Spleen (tissue), 11 donors: ENCODE measurements around the gene PSMC1. TPM values are rescaled to one million over a fixed set of nuclear protein-coding genes. Genes with fewer than 3 reads are reported as not detected.
A peak's percentile ranks its signal among the peaks of the same experiment; 100 is the strongest.

Source experiments
- DNase-seq: peaks from one replicate; pipeline ENCODE4 v3.0.0-alpha.2; 2020
- H3K27ac ChIP-seq, 8 donors: fragments of 200-600 bp; sonication (generic) in 7 of 8; 1 replicate in 4 of 8; 2 replicates in 4 of 8; pipeline versions ENCODE4 v1.5.0 to v1.8.0; 2016 to 2021; ENCODE audit warnings: inconsistent platforms in 4 of 8, mild to moderate bottlenecking in 4 of 8, moderate library complexity in 1 of 8
- H3K27me3 ChIP-seq, 7 donors: fragments of 200-600 bp; sonication (generic) in 6 of 7; replicated peaks in 1 of 7; 1 replicate in 4 of 7; 2 replicates in 3 of 7; pipeline versions ENCODE4 v1.5.0 to v1.8.0; 2016 to 2021; ENCODE audit warnings: inconsistent platforms in 3 of 7, mild to moderate bottlenecking in 1 of 7
- H3K36me3 ChIP-seq, 6 donors: fragments of 200-600 bp; sonication (generic) in 5 of 6; 1 replicate in 4 of 6; 2 replicates in 2 of 6; pipeline versions ENCODE4 v1.5.0 to v1.8.0; 2016 to 2021; ENCODE audit warnings: inconsistent platforms in 2 of 6
- H3K4me1 ChIP-seq, 6 donors: fragments of 200-600 bp; sonication (generic) in 5 of 6; 1 replicate in 3 of 6; 2 replicates in 3 of 6; pipeline versions ENCODE4 v1.5.0 to v1.8.0; 2016 to 2021; ENCODE audit warnings: inconsistent platforms in 3 of 6
- H3K4me3 ChIP-seq, 8 donors: fragments of 200-600 bp; sonication (generic) in 7 of 8; 1 replicate in 4 of 8; 2 replicates in 4 of 8; pipeline versions ENCODE4 v1.5.0 to v1.8.0; 2016 to 2021; ENCODE audit warnings: inconsistent platforms in 4 of 8, mild to moderate bottlenecking in 4 of 8, moderate library complexity in 2 of 8
- H3K9me3 ChIP-seq, 8 donors: fragments of 200-600 bp; sonication (generic) in 7 of 8; 1 replicate in 4 of 8; 2 replicates in 4 of 8; pipeline versions ENCODE4 v1.5.0 to v1.8.0; 2016 to 2021; ENCODE audit warnings: inconsistent platforms in 4 of 8
- CTCF ChIP-seq, 11 experiments: fragments of 200-600 bp in 7 of 11; fragments of 450-650 bp in 4 of 11; sonication (generic) in 4 of 11; IDR thresholded peaks in 8 of 11; conservative IDR thresholded peaks in 3 of 11; 1 replicate in 7 of 11; 2 replicates in 4 of 11; pipeline versions ENCODE4 v1.4.0 to v1.8.0; 2016 to 2021; ENCODE audit warnings: antibody characterized with exemption in 11 of 11, inconsistent platforms in 4 of 11, mild to moderate bottlenecking in 1 of 11
- POLR2A ChIP-seq, 3 donors: fragments of 450-650 bp; IDR thresholded peaks; one replicate each; pipeline ENCODE4 v1.5.1; 2017; ENCODE audit warnings: antibody characterized with exemption in 3 of 3, mild to moderate bottlenecking in 1 of 3
- POLR2AphosphoS5 ChIP-seq, 3 donors: sonication (generic); formaldehyde crosslinking; IDR thresholded peaks; one replicate each; pipeline ENCODE4 v1.5.1; 2017; ENCODE audit warnings: antibody characterized with exemption in 3 of 3
- WGBS, 5 donors: extraction: QIAGEN DNeasy Blood & Tissue Kit in 3 of 5; methylation state at CpG; one replicate each; pipeline versions ENCODE4 v1.1.5 to v1.1.7; 2013 to 2018; 5-methylcytosine and 5-hydroxymethylcytosine counted together
- intact Hi-C: fragments of 100-400 bp; cut with DNase I; formaldehyde crosslinking; loops from one replicate; pipeline ENCODE4 v1.15.0; 2023; ENCODE audit warnings: low total_unique reads
- polyA plus RNA-seq, 3 donors: library from polyadenylated mRNA; stranded (reverse); fragments of 200-250 nt; gene quantifications; one replicate each; pipeline ENCODE4 v1.2.1, GENCODE V29; 2013
- total RNA-seq, 7 donors: library from RNA; depleted of rRNA in 3 of 7; stranded (reverse); fragments of >200 nt in 3 of 7; fragmentation: NEBNext Ultra II Directional in 4 of 7; extraction: Animal tissue kit (Norgen Biotek cat#: 25700) in 4 of 7; gene quantifications; one replicate each; pipeline versions ENCODE4 v1.1.0 to v1.2.1, GENCODE V29; 2016 to 2021
- donor health status: healthy with polysubstance abuse.
- donor health status: DM: no; HTN: no; CAD: no; lungs with moderate emphysema.
- donor health status: DM: no; HTN: no; CAD: no.
- donor health status: Bipolar disorder and iron deficiency.
- donor health status: healthy.
- donor health status: DM: no; HTN: no; CAD: no.
- donor health status: DM: yes; HTN: yes; CAD: no.

PSMC1 gene
- total and polyA plus RNA-seq, 10 donors = 70.7 to 104 (median 84.6) TPM

DNA sequence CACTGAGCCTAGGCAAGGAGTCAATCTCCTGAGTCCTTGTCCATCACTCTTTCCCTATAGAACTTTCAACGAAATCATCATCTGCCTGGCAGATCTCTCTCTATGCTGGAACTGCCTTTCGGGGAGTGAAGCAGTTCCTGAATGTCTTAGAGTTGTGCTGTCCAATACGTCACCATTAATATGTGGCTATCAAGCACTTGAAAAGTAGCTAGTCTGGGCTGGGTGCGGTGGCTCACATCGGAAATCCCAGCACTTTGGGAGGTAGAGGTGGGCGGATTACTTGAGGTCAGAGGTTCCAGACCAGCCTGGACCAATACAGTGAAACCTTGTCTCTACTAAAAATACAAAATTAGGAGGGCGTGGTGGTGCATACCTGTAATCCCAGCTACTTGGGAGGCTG is 40.3 kb downstream of the PSMC1 start:
- intact Hi-C loops = no loop called here
- Histone ChIP-seq H3K27me3 (no peaks in the 10 kb centered on the region), H3K9me3 (no peaks in the 10 kb centered on the region), H3K27ac (peak overlapping the region in 7 of 8 donors; percentile 60 to 88 (median 77)), H3K4me1 (peaks cover 0 to 75% (median 10%) of the 10 kb centered on the region in 6 donors), H3K4me3 (peak overlapping the region in 1 of 8 donors; percentile 25), H3K36me3 (peaks cover 0 to 83% (median 42%) of the 10 kb centered on the region in 6 donors)
- TF ChIP-seq POLR2AphosphoS5 (IDR thresholded peaks at IDR 0.05) = no peak
- TF ChIP-seq POLR2A (IDR thresholded peaks at IDR 0.05) = no peak
- TF ChIP-seq CTCF (IDR thresholded peaks at IDR 0.05 in 8 of 11, conservative IDR thresholded peaks at IDR 0.05 in 3 of 11) = no peak
- DNase-seq = no peak
- WGBS, 5 donors = 79 to 91% (median 82%) methylated on average over 7 of the region's 7 CpGs

- Histone ChIP-seq H3K27ac (peak overlapping the region in 2 of 8 donors; percentile 25 to 88), H3K4me3 (no peak overlapping the region), H3K27me3 (no peaks in the 10 kb centered on the region), H3K9me3 (no peaks in the 10 kb centered on the region), H3K36me3 (peaks cover 0 to 83% (median 38%) of the 10 kb centered on the region in 6 donors), H3K4me1 (peaks cover 0 to 82% (median 18%) of the 10 kb centered on the region in 6 donors)
- no peak for DNase-seq
- 89 to 93% (median 92%) methylated on average over 11 of the region's 11 CpGs for WGBS, 5 donors
- intact Hi-C loops = no loop called here
- no peak for TF ChIP-seq POLR2A (IDR thresholded peaks at IDR 0.05)
- TF ChIP-seq CTCF (IDR thresholded peaks at IDR 0.05 in 8 of 11, conservative IDR thresholded peaks at IDR 0.05 in 3 of 11) = no peak
- TF ChIP-seq POLR2AphosphoS5 (IDR thresholded peaks at IDR 0.05) = no peak
These were observed 41.7 kb downstream of the PSMC1 start for GRCh38 chr14:90297876-90298629.

- H3K36me3 ChIP-seq = peaks cover 0 to 83% (median 44%) of the 10 kb centered on the region in 6 donors
- peak; percentile 81 for DNase-seq
These were observed 43.1 kb downstream of the PSMC1 start for GRCh38 chr14:90299408-90299807.

More at GRCh38 chr14:90299408-90299807, 43.1 kb downstream of the PSMC1 start:
- Histone ChIP-seq H3K4me1 (peaks cover 0 to 71% (median 18%) of the 10 kb centered on the region in 6 donors), H3K4me3 (no peak overlapping the region), H3K27me3 (no peaks in the 10 kb centered on the region), H3K27ac (peak overlapping the region in 6 of 8 donors; percentile 39 to 78 (median 61)), H3K9me3 (no peaks in the 10 kb centered on the region)
- WGBS, 5 donors = 41 to 70% (median 54%) methylated on average over 7 of the region's 7 CpGs
- TF ChIP-seq CTCF (IDR thresholded peaks at IDR 0.05 in 8 of 11, conservative IDR thresholded peaks at IDR 0.05 in 3 of 11) = no peak
- TF ChIP-seq POLR2AphosphoS5 (IDR thresholded peaks at IDR 0.05) = no peak
- no peak for TF ChIP-seq POLR2A (IDR thresholded peaks at IDR 0.05)
- intact Hi-C loops = no loop called here
